GM12801 (cell line): ENCODE measurements around the gene PLXNB2.

Experiments used
- TF ChIP-seq, protein P1 (sequence below): IDR thresholded peaks from one replicate; pipeline ENCODE4 v1.5.1; 2011; ENCODE audit warnings: control low read depth; ENCODE audit not compliant: insufficient read length; ENCODE audit errors: extremely low read depth

PLXNB2 gene

DNA sequence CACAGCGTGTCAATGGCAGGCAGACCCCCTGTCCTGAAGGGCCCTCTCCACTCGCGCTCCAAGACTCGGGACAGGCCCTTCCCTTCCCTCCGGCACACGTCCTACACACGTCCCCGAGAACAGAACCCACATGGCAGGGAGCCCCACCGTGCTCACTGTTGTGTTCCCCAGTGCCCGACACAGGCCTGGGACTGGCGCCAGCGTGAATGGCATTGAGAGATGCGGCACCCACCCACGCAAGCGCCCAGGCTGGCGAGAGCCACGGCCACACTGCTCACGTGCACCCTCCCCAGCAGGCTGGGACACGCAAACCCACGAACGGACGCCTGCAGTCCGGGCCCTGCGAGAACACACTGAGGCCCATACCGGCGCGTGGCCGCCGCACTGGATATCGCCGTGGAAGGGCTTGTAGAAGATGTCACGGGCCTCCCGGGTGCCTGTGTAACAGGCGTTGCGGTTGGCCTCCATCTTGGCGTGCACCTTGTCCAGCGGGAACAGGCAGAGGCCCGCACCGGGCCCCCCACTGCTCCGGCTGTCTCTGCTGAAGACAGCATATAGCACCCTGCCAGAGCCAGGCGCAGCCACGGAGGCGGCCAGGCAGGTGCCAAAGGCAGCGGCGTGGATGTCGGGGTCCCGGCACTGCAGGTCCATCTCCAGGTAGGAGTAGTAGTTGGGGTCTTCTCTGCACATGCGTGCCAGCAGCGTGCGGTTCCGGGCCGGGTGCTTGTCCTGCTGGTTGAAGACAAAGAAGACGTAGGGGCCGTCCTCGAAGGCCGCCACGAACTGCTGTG, 18.1 kb downstream of the PLXNB2 start:
- TF ChIP-seq, protein P1, sequence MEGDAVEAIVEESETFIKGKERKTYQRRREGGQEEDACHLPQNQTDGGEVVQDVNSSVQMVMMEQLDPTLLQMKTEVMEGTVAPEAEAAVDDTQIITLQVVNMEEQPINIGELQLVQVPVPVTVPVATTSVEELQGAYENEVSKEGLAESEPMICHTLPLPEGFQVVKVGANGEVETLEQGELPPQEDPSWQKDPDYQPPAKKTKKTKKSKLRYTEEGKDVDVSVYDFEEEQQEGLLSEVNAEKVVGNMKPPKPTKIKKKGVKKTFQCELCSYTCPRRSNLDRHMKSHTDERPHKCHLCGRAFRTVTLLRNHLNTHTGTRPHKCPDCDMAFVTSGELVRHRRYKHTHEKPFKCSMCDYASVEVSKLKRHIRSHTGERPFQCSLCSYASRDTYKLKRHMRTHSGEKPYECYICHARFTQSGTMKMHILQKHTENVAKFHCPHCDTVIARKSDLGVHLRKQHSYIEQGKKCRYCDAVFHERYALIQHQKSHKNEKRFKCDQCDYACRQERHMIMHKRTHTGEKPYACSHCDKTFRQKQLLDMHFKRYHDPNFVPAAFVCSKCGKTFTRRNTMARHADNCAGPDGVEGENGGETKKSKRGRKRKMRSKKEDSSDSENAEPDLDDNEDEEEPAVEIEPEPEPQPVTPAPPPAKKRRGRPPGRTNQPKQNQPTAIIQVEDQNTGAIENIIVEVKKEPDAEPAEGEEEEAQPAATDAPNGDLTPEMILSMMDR: no peak

DNA sequence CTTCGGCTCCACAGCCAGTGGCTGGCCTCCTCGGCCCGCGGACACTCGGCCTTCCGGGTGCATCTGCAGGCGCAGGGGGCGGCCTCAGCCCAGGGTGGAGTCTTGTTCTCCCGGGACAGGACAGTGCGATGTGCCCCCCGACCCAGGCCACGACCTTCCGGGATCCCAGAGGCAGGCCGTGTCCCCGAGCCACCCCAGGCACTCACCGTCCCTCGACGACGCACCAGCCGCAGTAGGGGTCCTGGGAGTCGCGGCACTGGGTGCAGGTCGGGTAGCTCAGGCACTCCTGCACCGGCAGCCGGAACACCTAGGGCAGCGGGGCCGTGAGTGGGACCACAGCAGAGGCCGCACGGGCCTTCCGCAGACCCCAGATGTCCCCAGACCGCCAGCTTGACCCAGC, 19.7 kb downstream of the PLXNB2 start:
- TF ChIP-seq, protein P1: no peak

DNA sequence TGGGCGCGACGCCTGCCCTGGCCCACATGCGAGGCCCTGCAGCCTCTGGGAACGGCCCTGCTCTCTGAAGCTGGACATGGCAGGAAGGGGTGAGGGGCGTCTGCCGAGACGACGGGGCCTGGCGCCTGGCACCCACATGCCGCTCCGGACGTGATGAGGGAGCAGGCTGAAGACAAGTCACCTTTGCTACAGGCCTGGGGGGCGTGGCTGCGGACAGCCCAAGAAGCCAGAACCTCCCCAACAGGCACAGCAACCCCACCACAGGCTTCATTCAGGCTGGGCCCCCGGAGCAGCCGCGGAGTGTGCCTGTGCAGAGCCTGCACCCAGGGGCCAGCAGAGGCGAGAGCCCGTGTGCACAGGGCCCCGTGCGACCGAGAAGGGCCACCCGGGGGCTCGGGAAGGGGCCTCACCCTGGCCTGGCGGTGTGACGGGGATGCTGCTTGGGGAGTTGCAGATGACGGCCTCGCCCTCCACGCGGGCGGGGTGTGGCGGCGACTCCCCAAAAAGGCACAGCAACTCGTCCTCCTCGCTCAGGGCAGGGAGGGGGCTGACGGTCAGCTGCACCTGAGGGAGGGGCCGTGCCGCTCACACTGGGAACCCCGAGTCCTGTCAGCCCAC, 20.6 kb downstream of the PLXNB2 start:
- TF ChIP-seq, protein P1: no peak

DNA sequence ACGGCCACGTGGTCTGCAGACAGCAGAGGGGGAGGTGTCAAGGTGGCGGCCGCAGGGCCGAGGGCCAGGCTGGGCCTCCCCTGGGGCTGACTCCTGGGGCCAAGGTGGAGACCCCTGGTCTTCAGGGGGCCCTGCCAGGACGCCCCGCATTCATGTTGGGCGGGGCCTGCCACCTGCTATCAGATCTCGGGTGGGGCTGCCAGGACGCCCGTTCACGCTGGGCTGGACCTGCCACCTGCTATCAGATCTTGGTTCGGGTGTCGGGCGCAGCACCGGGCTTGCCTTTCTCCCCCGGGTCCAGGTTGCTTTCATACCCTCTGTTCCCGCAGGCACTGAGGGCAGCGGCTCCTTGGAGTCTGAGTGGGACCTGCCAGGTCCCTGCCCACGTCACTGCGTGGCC, 21.2 kb downstream of the PLXNB2 start:
- TF ChIP-seq, protein P1: no peak

DNA sequence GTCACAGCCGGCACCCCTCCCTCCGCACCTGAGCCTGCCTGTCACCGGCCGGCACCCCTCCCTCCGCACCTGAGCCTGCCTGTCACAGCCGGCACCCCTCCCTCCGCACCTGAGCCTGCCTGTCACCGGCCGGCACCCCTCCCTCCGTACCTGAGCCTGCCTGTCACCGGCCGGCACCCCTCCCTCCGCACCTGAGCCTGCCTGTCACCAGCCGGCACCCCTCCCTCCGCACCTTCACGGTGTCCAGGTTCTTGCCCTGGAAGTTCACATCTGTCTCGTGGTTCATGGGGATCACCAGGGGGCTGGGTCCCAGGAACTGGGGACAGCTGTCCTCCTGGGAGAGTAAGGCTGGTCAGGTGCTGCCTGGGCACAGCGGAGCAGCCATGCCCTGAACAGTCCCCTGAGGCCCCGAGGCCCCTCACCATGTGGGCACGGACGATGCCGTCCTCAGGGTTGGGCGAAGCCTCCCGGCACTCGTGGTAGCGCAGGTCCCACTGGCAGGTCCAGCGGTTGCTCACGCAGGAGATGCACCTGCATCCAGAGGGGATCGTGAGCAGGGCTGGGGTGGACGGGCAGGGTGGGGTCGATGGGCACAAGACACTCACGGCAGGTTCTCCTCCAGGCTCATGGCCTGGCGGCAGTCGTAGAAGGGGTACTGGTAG, 21.7 kb downstream of the PLXNB2 start:
- TF ChIP-seq, protein P1: no peak

DNA sequence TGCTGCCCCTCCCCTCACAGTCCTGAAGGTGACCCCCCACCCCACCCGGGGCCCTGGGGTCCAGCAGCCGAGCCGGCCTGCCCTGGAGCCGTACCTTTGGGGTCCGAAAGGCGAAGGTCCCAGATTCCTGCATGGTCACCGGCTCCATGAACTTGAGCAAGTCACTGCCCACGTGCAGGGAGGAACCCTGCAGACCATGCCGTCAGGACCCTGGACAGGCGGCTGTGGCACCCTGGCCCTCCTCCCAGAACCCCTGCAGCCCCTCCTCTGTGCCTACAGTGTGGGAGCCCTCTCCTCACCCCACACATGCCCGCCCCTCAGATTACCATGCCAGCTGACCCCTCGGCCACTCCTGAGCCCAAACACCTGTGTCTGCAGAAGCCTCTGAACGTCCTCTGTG, 23.0 kb downstream of the PLXNB2 start:
- TF ChIP-seq, protein P1: no peak

DNA sequence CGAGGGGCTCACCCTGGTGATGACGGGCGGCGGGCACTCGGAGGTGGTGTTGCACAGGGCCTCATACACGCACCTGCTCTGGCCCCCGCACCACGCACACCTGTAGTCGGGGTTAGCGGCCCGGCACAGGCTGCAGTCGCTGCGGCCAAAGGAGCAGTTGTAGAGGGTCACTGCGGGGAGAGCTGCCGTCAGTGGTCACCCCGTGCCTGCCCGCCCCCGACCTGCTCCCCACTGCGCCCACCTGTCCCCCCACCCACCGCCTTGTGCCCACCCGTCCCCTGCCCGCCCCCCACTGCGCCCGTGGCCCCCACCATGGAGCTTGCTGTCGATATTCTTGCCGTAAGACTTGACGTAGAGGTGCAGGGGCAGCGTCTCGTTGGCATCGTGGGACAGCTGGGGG, 23.6 kb downstream of the PLXNB2 start:
- TF ChIP-seq, protein P1: no peak
